Activated CD4-positive, alpha-beta T cell treated with anti-CD3 and anti-CD28 coated beads, Interleukin-2, amount 50 U/mL, for 16 hours (primary cell): Measurements from ENCODE around the gene PLA2G12B.
"Not testable (repeated sequence)": the region's sequence is repeated elsewhere in the genome, so short reads cannot be mapped to it uniquely, and the experiment has no call there.

Experiments
- DNase-seq: peaks from one replicate; pipeline ENCODE4 v3.0.0-alpha.2; 2020

The PLA2G12B gene

DNA sequence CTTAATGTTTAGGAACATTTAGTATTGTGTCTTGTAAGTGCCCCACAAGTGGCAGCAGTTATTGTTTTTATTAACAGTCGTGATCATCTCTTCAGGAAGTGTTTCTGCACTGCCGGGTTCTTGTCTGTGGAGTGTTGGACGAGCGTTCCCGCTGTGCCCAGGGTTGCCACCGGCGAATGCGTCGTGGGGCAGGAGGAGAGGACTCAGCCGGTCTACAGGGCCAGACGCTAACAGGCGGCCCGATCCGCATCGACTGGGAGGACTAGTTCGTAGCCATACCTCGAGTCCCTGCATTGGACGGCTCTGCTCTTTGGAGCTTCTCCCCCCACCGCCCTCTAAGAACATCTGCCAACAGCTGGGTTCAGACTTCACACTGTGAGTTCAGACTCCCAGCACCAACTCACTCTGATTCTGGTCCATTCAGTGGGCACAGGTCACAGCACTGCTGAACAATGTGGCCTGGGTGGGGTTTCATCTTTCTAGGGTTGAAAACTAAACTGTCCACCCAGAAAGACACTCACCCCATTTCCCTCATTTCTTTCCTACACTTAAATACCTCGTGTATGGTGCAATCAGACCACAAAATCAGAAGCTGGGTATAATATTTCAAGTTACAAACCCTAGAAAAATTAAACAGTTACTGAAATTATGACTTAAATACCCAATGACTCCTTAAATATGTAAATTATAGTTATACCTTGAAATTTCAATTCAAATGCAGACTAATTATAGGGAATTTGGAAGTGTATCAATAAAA lies 22.2 kb downstream of the PLA2G12B start:
- no peak for DNase-seq

DNA sequence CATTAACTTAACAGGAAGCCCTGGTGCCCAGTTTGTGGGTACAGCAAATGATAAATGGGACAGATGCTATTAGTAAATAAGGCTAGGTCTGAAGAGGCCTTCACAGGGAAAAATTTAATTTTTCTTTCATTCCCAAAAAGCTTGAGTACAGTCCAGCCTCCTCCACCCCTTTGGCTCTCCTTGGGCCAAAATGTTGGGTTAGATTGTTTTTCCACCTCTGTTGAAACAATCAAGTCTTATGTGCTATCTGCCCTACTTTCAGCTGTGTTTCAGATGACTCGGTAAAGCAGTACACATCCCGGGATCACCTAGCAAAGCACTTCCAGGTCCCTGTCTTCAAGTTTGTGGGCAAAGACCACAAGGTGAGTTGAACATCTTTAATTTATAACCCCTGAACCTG lies 24.3 kb downstream of the PLA2G12B start:
- no peak for DNase-seq

DNA sequence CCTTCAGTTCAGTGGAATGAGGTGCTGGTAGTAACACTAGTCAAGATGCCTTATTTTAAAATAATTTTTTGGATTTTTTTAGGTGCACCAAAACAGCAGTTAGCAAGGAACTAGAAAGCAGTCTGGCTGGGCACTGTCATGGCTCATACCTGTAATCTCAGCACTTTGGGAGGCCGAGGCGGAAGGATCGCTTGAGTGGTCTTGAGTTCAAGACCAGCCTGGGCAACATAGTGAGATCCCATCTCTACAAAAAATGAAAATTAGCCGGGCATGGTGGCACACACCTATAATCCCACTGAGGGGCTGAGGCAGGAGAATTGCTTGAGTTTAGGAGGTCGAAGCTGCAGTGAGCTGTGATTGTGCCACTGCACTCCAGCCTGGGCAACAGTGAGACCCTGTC lies 25.8 kb downstream of the PLA2G12B start:
- DNase-seq: no peak

DNA sequence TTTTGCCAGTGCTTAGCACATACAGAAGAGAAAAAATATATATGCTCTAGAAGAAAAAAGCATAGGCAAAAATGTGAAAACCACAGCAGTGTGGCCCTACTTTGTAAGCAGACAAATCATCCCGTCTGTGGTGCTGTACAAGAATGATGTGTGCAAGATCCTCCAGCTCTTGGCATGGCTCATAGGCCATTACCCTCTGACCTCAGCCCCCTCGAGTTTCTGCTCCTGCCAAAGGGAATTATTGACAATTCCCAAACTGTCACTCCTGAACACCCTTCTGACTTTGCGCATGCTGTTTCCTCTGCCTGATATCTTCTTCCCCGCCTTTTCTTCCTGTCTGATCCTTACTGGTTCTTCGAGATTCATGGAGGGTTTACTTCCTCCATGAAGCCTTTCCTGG lies 27.1 kb downstream of the PLA2G12B start:
- no peak for DNase-seq

DNA sequence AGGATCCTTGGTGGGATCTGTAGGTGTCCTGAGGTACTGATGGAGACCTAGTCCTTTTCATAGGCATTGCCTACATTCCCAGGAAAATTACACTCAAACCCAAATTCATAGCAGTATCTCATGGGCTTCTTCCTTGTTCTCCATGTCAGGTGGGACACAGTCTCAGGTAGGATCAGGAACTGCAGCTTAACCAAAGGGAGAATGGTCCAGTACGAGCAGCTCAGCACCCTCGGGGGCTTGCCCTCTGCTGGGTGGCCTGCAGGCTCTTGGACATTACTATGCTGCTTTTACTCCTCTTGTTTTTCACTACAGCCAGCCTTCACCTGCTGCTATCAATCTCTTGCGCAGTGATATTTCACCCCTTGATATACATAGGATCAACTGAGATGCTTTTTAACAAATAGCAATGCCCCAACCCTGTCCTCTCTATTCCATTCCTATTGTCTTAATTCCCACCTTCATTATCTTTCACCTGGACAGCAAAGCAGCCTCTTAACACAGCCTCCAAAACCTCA lies 28.6 kb downstream of the PLA2G12B start:
- no peak for DNase-seq

DNA sequence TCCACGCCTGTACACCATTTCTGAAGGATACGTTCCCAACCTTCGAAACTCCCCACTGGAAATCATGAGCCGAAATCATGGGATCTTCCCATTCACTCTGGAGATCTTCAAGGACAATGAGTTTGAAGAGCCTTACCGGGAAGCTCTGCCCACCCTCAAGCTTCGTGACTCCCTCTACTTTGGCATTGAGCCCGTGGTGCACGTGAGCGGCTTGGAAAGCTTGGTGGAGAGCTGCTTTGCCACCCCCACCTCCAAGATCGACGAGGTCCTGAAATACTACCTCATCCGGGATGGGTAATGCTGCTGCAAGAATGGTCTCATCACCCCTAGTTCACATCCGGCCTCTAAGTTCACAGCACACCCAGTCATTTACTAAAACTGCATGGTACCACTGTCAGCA lies 30.3 kb downstream of the PLA2G12B start:
- no peak for DNase-seq

DNA sequence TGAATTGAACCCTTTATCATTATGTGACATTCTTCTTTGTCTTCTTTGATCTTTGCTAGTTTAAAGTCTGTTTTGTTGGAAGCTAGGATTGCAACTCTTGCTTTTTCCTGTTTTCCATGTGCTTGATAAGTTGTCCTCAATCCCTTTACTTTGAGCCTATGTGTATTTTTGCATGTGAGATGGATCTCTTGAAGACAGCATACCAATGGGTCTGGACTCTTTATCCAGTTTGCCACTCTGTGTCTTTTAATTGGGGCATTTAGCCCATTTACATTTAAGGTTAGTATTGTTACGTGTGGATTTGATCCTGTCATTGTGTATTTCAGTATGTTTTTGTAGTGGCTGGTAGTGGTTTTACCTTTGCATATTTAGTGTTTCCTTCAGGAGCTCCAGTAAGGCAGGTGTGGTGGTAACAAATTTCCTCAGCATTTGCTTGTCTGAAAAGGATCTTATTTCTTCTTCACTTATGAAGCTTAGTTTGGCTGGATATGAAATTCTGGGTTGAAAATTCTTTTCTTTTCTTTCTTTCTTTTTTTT lies 33.4 kb downstream of the PLA2G12B start:
- not testable (repeated sequence) for DNase-seq

DNA sequence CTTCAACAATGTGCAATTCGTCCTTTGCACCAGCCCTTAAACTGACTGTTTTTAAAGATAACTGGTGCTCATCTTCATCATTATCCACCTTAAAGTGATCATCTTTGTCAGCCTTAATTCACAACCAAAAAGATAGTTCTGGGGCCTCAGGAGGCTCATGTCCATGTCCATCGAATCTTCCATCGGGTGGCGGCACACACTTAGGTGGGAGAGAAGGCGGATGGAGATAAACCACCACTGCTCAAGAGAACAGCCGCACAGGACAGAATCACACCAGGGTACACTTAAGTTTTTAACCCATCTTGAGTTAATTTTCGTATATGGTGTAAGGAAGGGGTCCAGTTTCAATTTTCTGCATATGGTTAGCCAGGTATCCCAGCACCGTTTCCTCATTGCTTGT lies 36.3 kb downstream of the PLA2G12B start:
- no peak for DNase-seq

DNA sequence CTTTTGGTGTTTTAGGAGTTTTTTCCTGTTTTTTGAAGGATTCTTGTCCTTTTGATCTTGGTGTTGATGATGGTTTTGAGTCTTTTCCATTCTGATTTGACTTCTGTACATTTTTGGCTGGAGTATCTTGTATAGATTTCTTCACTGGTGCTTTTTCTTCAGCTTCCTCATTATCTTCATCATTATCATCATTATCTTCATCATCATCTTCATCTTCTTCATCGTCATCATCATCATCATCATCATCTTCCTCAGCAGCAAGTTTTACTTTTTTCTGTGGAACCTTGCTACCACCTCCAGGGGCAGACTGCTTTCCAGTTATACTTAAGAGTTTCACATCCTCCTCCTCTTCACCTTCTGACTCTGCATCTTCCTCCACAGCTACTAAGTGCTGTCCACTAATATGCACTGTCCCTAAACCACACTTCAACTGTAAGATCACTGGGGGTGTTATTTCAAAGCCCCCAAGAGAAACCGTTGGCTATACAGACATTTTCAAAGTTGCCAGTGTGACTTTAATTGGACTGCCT lies 36.7 kb downstream of the PLA2G12B start:
- not testable (repeated sequence) for DNase-seq

DNA sequence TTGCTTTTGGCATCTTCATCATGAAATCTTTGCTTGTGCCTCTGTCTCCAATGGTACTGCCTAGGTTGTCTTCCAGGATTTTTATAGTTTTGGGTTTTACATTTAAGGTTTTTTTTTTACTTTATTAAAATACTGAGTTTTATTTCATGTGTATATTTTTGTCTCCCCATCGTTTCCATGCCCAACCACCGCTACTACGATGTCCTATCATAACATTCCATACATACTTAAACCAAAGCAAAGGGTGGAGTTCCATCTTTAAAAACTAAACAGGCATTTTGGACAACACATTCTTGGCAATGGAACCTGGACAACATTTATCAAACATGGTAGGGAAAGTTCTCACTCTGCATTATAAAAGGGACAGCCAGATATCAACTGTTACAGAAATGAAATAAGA lies 37.4 kb downstream of the PLA2G12B start:
- DNase-seq: not testable (repeated sequence)

DNA sequence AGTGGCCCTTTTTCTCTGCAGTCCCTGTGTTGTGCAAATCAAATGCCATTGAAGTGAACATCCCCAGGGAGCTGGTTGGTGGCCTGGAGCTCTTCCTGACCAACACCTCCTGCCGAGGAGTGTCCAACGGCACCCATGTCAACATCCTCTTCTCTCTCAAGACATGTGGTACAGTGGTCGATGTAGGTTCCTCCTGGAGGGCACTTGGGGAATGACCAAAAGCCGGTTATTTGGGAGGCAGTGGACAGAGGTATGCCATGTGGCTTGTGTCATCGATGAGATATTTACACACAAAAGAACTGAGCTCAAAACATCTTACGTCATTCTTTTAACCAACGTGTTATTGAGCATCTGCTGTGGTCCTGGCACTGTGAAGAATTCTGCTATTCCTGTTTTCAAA lies 41.3 kb downstream of the PLA2G12B start:
- no peak for DNase-seq

DNA sequence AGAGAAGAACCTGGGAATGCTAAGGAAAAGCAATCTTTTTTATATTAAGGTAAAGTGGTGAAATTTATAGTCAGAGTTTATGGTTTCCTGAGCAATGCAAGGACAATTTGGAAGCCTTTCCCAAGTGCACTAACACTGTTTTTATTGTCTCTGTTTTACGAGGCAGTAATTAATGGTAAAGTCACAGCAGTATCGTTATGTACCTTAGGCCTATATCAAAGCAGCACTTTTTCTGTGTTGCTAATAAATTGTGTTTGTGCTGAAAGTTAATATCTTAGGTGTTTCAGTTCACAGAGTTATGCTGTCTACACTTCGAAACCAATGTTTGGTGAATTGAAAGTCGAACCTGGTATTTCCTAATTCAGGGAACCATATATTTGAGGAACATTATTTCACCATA lies 41.9 kb downstream of the PLA2G12B start:
- no peak for DNase-seq

DNA sequence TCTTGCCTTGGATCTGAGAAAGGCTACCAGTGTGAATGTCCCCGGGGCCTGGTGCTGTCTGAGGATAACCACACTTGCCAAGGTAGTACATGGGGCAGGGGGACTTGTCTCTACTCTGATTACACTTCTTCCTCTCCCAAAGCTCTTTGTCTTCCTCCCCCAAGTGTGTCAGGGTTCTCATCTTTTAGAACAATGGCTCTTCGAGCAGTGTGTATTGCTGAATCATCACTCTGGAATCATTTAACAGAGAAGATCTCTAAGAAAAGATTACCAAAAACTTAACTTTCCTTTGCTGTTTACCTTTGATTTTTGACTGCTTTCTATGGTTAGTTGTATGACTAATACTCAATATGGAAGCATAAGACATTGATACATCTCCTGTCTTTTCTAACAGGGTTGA lies 42.8 kb downstream of the PLA2G12B start:
- DNase-seq: no peak

DNA sequence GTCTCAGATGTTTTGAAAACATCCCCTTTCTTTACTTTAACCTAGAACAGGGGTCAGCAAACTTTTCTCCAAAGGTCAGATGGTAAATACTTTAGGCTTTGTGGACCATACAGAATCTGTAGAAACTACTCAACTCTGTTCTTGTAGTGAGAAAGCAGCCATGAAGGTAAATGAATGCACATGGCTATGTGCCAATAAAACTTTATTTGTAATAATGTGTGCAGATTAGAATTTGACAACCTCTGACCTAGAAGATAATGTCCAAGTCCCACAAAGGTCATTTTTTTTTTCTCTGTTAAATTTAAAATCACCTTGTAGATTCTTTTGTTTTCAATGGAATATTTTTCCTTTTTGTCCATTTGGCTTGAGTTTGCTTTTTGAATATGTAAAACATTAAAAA lies 43.9 kb downstream of the PLA2G12B start:
- no peak for DNase-seq

DNA sequence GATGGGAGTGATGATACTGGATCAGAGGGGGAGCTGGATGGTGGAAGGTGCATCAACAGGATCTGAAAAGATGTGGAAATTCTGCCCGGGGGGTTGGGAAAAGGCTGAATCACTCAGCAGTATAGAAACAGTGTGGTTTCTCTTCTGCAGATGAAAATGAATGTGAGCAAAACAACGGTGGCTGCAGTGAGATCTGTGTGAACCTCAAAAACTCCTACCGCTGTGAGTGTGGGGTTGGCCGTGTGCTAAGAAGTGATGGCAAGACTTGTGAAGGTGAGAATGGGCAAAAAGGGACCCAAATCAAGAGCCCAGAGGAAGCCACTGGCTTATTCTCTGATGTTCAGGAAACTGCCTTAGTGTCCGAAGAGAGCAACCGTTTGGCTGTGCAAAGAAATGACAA lies 48.2 kb downstream of the PLA2G12B start:
- DNase-seq: no peak

DNA sequence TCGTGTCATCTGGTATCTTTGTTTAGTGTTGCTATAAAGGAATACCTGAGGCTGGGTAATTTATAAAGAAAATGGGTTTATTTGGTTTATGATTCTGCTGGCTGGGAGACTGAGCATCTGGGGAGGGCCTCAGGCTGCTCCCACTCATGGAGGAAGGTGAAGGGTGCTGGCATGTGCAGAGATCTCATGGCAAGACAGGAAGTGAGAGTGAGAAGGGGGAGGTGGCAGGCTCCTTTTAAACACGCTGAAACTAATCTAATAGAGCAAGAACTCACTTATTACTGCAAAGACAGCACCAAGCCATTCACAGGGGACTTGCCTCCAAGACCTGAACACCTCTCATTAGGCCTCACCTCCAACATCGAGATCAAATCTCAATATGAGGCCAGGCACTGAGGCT lies 49.8 kb downstream of the PLA2G12B start:
- no peak for DNase-seq

DNA sequence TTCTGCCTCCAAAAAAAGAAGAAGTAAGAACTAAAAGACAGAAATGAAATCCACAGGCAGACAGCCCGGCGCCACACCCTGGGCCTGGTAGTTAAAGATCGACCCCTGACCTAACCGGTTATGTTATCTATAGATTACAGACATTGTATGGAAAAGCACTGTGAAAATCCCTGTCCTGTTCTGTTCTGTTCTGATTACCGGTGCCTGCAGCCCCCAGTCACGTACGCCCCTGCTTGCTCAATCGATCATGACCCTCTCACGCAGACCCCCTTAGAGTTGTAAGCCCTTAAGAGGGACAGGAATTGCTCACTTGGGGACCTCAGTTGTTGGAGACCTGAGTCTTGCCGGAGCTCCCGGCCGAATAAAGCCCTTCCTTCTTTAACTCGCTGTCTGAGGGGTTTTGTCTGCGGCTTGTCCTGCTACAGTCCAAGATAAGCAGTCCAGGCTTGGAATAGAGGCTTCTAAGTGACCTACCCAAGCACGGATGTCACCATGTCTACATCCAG lies 50.6 kb downstream of the PLA2G12B start:
- DNase-seq: not testable (repeated sequence)

DNA sequence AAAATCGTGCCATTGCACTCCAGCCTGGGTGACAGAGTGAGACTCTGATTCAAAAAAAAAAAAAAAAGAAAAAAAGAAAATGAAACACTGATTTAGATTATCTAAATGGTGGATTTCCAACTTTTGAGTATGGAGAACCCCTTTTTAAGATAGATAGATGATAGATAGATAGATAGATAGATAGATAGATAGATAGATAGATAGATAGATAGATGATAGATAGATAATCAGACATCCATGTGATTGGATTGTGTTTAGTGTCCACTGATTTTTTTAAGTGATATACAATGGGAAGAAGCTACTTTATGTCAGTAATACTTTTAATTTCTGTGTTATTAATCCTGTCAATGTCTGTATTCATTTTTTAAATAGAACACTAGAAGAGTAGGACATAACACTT lies 55.1 kb downstream of the PLA2G12B start:
- no peak for DNase-seq

DNA sequence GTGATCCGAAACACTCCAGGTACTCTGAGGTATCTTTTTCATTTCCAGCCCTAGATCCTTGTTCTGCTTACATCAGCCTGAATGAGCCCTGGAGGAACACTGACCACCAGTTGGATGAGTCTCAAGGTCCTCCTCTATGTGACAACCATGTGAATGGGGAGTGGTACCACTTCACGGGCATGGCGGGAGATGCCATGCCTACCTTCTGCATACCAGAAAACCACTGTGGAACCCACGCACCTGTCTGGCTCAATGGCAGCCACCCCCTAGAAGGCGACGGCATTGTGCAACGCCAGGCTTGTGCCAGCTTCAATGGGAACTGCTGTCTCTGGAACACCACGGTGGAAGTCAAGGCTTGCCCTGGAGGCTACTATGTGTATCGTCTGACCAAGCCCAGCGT lies 56.0 kb downstream of the PLA2G12B start:
- no peak for DNase-seq

DNA sequence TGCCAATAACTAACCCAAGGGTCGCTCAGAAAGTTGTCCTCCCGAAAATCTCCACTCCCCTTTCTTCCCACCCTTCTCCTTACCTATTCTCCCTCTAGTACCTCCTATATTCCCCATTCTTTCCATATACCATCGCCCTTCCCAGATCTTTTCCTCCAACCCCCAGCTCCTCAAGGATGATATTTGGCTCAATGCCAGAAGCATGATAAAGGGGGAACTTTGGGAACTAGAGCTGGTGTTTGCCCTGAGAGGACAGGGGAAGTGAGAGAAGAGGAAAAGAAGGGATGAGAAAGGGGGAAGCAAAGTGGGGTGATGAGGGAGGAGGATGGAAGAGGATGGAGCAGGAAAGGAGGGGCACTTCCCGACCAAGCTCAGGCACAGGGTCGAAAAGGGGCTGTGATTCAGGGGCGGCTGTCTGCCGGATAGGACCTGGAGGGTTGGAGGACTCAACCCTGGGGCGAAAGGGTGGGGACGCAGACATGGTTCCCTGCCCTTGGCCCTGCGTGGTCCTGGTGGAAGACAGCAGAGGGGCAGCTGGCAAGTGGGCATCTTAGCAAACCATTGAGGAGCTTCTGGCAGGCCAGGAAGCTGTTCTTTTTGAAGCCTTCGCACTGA lies 59.3 kb downstream of the PLA2G12B start:
- no peak for DNase-seq

DNA sequence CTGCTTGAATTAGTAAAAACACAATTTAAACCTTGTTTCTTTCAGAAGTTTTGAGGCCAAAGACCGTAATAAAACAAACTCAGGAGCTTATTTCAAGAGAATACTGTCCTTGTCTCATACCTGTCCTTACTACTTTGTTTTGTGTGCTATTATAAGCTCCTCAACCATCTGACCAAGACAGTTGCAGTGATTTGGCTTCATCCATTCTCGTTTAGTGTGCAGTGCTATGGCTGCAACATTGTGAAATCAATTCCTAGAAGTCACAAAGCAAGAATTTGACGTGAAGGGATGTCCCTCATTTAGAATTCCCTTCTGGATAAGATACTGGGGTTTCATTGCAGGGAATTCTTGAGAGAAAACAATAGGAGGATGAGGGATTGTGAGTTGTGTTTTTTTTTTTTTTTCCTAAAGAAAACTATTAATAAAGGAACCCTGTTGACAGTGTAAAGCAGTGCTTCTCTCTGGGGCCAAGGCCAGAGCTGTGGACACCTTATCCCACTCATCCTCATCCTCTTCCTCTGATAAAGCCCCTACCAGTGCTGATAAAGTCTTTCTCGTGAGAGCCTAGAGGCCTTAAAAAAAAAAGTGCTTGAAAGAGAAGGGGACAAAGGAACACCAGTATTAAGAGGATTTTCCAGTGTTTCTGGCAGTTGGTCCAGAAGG lies 61.3 kb downstream of the PLA2G12B start, which contains the start of gene OIT3:
TSS of gene OIT3 (plus strand) at position 604 of the 663 bp plus-strand sequence. CDS start 60 bp downstream, outside the sequence.
- DNase-seq: no peak

DNA sequence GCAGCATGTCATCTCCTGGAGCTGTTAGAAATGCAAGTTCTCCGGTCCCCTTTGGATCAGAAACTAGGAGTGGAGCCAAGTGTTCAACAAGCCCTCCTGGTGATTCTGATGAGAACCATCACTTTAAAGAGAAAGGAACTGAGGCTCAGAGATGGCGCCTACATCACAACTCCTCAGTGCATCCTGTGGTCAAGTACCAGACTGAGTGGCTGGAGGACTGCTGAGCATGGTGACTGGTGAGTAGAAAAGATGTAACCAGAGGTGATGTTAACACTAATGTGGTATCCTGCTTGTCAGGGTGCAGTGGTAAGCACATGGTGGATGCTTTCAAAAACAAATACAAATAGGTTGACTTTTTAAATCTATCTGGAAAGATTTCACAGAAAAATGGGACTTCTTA lies 64.5 kb downstream of the PLA2G12B start:
- DNase-seq: no peak

DNA sequence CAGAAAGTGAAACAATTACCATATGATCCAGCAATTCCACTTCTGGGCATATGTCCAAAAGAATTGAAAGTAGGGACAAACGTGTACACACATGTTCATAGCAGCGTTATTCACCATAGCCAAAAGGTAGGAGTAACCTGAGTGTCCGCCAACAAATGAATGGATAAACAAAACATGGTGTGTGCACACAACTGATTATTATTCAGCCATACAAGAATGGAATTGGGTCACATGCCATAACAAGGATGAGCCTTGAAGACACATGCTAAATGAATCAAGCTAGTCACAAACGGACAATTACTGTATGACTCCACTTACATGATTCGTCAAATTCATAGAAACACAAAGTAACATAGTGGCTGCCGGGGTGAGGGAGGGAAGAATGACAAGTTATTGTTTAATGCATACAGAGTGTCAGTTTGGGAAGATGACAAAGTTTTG lies 65.2 kb downstream of the PLA2G12B start:
- no peak for DNase-seq
